HG02840 (cell line): Measurements from ENCODE around the gene DNAJC28.
"Not testable (repeated sequence)": the region's sequence is repeated elsewhere in the genome, so short reads cannot be mapped to it uniquely, and the experiment has no call there.

Experiments used
- ATAC-seq: cut with Tn5 transposase; IDR thresholded peaks from one replicate; pipeline ENCODE4 v1.9.1; 2021; ENCODE audit warnings: mild to moderate bottlenecking, moderate library complexity, moderate number of reproducible peaks; ENCODE audit not compliant: unreplicated experiment, low FRiP score

The DNAJC28 gene, protein sequence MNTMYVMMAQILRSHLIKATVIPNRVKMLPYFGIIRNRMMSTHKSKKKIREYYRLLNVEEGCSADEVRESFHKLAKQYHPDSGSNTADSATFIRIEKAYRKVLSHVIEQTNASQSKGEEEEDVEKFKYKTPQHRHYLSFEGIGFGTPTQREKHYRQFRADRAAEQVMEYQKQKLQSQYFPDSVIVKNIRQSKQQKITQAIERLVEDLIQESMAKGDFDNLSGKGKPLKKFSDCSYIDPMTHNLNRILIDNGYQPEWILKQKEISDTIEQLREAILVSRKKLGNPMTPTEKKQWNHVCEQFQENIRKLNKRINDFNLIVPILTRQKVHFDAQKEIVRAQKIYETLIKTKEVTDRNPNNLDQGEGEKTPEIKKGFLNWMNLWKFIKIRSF

DNA sequence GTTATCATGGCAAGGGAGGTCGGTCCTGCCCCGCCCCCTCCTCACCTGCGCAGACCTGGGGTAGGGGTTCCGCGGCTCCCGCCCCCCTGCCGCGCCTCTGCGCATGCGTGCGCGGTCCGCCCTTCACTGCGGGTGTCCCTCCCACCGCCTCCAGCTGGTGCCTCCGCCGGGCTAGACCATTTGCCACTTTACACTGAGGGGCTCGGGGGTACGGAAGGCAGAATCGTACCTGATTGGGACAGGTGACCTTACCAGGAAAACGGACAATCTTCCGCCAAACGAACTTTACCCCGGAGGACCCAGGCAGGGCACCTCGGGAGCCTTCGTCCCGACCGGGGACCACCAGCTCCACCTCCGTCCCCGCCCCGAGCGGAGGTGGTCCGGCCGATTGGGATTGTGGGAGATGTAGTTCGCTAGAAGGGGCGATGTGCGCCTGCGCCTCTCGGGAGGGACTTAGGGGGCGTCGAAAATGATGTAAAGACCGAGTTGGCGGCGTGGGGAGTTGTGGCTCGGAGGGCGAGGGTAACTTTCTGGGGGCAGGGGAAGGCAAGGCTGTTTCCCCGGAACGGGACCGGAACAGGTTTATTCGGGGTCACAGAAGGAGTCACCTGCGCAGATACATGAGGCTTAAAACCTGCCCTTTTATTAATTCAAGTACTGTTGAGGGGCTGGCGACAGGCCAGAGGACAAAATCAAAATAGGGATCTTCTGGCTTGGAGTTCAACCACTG, at the start of gene DNAJC28:
Gene DNAJC28 (minus strand): TSS at position 344 of the 730 bp plus-strand sequence. CDS start 2,323 bp downstream, outside the sequence.
- peak; percentile 99 for ATAC-seq

DNA sequence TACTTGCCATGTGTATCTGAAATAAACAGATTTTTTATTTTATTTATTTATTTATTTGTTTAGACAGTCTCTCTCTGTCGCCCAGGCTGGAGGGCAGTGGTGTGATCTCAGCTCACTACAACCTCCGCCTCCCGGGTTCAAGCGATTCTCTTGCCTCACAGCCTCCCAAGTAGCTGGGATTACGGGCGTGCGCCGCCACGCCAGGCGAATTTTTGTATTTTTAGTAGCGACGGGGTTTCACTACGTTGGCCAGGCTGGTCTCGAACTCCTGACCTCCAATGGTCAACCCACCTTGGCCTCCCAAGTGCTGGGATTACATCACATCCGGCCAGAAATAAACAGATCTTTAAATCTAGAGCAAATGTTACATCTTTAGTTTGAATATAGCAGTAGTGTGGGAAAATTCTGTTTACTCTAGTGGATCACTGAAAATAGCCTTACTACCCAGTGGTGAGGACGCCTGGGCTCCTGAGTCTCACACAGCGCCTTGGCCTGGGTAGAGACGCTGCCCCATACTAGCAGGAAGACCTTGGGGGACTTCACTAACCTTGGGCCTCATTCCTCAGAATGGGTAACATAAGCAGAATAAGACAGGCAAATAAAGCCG, 49.7 kb upstream of the DNAJC28 start:
- no peak for ATAC-seq

DNA sequence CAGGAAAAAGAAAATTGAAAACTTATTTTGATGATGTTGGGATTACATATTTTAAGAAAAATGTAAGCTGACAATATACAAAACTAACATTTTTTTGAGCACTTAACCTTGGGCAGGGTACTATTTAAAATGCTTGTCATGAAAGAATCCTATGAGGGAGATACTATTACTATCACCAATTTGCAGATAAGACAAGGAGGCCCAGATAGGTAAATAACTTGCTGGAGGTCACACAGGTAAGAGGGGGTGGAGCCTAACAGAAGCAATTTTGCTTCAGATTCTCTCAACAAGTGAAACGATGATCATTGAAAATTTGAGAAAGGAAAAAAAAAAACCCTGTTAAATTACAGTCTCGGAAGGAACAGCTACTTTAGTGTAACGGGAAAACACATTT, 49.2 kb upstream of the DNAJC28 start:
- ATAC-seq, result no peak

DNA sequence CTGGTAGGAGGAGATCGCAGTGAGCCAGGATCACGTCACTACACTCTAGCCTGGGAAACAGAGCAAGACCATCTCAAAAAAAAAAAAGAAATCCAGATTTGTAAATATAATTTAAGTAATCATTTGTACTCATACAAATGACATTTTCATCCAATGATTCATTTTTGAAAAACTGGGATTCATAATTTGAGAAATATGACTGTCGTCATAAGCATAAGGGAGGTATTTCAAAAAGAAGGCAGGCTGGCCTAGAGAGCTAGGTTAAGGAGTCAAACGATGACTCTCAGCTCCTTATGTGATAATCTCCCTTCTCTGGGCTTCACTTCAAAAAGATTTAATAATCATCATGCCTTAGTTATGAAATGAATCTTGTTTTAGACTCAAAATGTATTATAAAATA, 48.1 kb upstream of the DNAJC28 start:
- ATAC-seq, result no peak

DNA sequence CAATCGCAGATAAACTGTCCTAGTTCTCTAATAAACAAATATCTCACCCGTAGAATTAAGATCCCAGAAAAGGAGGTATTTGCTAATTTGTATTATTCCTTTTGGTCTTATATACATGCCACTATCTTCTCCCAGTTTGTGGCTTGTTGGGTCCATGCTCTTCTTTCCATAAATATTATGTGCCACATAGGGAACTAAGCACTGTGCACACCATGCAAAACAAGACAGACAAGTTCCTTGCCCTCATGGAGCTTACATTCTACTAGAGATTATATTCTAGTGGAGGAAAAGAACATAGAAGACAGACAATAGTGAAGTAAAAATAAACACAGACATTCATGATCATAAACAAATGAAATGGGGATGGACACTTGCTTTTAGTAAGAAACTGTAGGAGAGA, 45.7 kb upstream of the DNAJC28 start:
- ATAC-seq, result no peak

DNA sequence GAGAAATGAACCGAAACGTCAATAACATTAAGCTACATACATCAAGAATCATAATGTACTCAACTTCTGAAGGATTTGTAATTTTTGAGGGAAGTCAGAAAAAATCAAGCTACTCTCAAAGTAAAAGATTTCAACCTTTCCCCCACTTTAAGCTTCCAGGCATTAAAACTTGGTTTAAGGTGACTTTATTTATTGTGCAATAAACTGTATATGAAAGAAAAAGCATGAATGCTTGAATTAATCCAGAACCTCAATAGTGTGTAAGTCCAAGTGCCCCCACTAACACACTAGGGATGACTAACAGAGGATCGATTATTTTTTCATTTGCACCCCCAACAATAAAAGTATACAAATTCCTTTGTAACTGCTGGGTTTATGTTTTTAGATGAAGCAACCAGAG, 39.5 kb upstream of the DNAJC28 start:
- no peak for ATAC-seq

DNA sequence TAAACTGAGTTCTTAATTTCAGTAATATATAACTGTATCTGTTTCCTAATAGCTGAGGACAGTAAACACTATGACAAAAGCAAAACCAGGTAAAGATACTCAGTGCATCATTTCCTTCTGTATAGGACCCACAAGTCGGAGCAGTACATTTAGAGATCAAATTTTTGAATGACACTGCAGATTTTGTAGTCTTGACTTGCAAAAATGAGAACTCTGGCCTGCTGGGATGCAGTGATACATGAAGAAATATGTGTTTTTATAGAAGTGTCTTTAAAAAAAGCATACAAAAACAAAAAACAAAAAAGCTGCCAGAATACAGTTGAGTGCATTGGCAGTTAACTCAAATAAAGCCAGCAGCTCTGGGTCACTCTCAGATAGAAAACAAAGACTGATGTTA, 31.4 kb upstream of the DNAJC28 start:
- no peak for ATAC-seq

DNA sequence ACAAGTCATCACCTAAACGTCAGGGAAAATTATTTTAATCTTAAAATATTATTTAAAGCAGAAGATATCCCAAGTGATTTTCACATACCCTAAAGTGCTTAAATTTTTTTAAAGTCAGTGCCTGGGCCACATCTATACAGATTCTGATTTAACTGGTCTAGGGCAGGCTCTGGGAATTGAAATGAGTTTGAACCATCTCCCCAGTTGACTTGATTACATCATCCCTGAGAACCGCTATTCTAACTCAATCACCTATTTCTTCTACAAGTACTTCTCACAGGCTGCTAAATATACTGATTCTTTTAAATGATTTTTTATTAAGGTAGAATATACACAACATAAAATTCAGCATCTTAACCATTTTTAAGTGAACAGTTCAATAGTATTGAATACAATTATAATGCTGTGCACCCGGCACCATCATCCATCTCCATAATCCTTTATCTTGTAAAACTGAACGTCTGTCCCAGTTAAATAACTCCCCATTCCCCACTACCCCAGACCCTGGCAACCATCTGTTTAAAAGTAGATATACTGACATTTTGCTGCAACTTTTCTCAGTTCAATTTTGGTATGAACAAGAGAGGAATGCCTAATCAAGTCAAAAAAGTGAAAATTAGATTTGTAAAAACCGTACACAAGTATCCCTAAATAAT, 30.9 kb upstream of the DNAJC28 start:
- ATAC-seq, result no peak

DNA sequence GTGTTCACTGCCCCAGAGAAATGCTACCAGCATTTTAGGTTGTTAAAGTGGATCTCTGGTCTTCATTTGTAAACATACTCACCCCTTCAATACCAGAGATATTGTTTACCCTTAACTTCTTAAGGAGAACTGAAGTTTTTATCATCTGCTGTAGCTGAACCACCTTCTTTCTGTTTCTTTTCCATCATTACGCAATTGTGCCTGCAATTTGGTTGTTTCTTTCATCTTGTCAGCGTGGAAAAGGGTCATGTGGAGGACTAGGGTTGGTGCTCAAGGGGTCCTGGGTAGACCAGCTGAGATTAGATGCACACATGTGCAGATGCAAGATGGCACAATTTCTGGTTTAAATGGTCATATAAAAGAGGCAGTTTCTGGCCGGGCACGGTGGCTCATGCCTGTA, 27.4 kb upstream of the DNAJC28 start:
- ATAC-seq, result no peak

DNA sequence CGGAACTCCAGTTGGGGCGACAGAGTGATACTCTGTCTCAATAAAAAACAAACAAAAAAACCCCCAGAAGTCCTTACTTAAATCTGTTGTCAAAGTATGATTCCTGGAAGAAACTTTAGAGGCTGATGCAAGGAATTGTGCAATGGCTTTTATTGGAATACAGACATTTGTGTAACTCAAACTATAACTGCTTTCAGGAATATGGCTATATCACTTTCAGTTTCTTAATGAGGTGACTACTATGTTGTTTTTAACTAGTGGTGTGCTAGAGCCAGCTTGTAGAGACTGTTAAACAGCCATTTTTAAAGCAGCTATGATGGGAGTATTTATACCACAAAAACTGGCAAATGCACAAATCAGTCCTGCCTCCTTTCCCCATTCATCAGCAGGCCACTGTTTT, 22.7 kb upstream of the DNAJC28 start:
- ATAC-seq, result no peak

DNA sequence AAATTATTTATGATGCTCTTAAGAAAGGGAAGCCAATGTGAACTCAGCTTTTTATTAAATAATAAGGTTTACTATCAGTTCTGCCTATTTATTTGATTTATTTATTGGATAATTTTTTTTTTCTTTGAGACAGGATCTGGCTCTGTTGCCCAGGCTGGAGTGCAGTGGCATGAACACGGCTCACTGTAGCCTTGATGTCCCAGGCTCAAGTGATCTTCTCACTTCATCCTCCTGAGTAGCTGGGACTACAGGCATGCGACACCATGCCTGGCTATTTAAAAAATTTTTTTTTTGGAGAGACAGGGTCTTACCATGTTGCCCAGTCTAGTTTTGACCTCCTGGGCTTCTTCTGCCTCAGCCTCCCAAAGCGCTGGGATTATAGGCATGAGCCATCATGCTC, 21.0 kb upstream of the DNAJC28 start:
- ATAC-seq, result no peak

DNA sequence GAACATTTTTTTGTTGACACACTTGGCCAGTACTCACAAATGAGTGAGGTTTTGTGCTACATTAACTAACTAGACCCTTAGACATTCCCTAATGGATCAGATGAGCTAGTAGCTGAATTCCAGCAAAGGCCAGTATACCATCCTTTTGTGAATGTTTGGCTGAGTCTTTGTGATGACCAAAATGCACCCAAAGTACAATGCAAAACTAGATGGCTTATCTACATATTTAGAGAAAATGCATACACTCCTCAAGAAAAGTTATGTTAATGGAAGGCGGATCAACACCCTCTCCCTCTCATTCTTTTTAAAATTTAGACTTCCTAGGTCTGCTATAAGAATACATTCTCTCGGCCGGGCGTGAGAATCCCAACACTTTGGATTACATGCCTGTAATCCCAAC, 20.1 kb upstream of the DNAJC28 start:
- ATAC-seq, result no peak

DNA sequence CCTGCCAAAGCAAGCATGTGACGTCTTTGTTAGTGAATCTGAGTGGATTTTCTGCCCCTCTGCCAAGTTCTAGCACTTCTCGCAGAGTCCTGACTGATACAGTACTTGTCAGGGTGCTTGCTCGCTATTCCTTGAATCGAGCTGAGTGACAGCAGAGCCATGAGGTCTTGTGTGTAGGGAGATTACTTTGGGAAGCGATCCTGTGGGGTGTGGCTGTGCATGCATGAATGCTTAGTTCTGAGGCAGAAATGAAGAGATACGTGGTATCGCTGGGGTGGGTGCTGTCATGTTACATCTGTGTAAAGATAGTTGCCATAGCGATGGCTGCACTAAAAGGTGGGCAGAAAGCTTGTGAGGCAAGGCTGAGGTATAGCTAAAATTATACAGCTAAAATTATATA, 19.3 kb upstream of the DNAJC28 start:
- ATAC-seq, result no peak

DNA sequence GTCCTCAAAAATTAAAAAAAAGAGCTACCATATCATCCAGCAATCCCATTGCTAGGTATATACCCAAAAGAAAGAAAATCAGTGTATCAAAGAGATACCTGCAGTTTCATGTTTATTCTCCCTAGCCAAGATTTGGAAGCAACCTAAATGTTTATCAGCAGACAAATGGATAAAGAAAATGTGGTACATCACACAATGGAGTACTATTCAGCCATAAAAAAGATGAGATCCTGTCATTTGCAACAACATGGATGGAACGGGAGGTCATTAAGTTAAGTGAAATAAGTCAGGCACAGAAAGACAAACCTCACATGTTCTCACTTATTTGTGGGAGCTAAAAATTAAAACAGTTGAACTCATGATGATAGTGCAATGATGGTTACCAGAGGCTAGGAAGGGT, 15.5 kb upstream of the DNAJC28 start:
- ATAC-seq, result not testable (repeated sequence)

DNA sequence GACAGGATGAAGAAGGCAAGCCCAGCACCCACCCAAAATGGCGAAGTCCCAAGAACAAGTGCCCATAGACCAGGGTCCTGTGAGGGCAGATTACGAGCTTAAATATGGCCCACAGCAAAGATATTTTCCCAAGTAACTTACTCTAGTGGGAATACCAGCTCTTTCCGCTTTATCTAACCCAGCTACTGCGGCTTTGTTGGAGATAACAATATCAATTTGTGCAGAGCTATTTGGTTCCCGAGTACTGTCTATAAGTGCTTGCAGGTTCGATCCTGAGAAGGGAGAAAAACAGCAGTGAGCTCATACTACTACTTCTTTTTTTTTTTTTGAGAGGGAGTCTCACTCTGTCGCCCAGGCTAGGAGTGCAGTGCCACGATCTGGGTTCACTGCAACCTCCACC, 14.3 kb upstream of the DNAJC28 start:
- no peak for ATAC-seq

DNA sequence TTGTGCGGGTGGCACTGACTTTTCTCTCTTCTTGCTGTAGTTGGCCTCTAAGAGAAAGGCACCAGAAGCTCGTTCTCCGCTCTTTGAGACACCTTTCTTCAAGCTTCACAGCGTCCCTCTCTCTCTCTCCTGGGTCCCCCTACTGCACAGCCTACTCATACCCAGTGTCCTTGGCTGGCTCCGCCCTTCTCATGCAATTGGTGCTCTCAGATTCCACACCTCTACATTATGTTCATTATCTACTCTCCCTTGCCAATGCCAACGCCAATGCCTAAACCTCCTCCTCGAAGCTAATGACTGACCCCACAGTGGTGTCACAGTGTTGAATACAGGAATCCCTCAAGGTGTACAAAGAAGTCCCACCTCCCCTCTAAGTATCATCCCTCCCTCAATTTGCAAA, 4.8 kb upstream of the DNAJC28 start:
- ATAC-seq, result no peak

DNA sequence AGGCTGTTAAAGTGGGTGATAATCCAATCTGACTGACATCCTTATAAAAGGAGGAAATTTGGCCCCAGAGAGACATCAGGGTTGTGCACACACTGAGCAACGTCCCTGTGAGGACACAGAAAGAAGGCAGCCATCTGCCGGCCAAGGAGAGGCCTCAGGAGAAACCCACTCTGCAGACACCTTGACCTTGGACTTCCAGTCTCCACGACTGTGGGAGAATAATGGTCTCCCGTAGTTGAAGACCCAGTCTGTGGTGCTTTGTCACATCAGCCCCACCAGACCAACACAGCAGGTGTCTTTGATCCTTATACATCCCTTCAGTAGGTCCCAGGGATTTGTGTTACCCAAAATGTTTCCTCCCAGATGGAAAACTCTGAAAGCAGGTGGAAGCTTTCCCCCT, 4.2 kb upstream of the DNAJC28 start:
- ATAC-seq, result no peak

DNA sequence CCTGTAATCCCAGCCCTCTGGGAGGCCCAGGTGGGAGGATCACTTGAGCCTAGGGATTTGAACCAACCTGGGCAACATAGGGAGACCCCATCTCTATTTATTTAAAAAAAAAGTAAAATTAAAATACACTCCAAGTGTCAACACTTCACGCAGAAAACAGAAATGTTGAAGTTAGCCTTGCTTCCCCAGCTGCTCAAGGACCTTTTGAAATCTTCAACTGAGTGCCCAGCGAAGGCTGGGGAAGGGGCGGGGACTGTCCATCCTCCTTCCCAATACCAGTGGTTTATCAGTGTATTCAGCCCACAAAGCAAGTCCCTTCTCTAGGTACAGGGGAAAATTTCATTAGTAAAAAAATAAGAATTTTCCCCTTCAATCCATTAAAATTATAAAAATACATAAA, 2.2 kb upstream of the DNAJC28 start:
- ATAC-seq, result no peak

DNA sequence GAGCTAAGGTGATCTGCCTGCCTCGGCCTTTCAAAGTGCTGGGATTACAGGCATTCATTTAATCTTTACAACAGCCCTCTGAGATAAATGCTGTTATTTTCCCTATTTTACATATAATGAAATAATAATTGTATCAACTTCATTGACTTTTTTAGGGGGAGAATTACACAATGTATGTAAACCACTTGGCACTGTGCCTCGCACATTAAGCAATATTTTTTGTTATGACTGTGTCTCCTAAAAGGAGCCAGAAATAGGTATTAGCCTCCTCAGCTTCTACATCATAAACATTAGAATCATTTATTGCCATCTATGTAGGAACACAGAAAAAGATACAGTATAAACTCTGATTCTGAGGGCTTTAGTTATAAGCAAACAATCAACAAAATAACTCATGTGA, 1.1 kb upstream of the DNAJC28 start:
- no peak for ATAC-seq

DNA sequence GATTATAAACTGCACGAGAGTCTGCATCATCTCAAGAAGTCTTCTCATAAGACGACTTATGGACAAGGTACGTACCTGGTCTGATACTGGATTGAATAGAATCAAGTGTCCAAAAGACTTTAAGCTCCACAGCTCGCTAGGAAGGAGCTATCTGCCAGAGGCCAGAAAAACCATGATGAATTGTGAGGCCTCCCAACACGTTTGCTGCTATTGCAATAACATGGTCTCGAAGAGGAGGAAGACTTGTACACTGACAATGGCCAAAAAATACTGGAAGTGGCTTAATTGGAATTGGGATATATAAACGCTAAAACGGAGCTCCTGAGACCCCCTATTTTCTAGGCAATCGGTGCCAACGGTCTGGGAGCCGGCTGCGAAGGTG, 534 bp downstream of the DNAJC28 start:
- no peak for ATAC-seq

DNA sequence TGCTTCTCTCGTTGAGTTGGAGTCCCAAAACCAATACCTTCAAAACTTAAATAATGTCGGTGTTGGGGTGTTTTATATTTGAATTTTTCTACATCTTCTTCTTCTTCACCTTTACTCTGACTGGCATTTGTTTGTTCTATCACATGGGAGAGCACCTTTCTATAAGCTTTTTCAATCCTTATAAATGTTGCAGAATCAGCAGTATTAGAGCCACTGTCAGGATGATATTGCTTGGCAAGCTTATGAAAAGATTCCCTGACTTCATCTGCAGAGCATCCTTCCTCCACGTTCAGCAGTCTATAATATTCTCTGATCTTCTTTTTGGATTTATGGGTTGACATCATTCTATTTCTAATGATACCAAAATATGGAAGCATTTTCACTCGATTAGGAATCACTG, 2.6 kb downstream of the DNAJC28 start:
- ATAC-seq, result no peak
